ENCODE measurements around the gene EPHB1.

- no peak for TF ChIP-seq CTCF (IDR thresholded peaks at IDR 0.05)
- TF ChIP-seq POLR2A (IDR thresholded peaks at IDR 0.05), result no peak
- no peak for TF ChIP-seq EP300 (IDR thresholded peaks at IDR 0.05)
These were observed 160.8 kb downstream of the EPHB1 start for GRCh38 chr3:134955874-134956273.
